HL-60 (cell line): ENCODE data around the gene SFI1.

ENCODE experiments used
- DNase-seq, 2 experiments: peaks; one replicate each; pipeline ENCODE4 v3.0.0-alpha.2; 2010 to 2020; ENCODE audit warnings: low read depth in 1 of 2, low spot score in 1 of 2
- H3K27ac ChIP-seq: fragments of 250-450 bp; sonication (Bioruptor Pico); replicated peaks from 2 replicates; pipeline ENCODE4 v1.5.1; 2020; ENCODE audit warnings: mild to moderate bottlenecking, moderate library complexity
- H3K27me3 ChIP-seq: fragments of 250-450 bp; sonication (Bioruptor Pico); 2 replicates; pipeline ENCODE4 v1.5.1; 2021; ENCODE audit warnings: mild to moderate bottlenecking, moderate library complexity; ENCODE audit not compliant: insufficient read depth, poor library complexity, severe bottlenecking
- H3K4me3 ChIP-seq: replicated peaks from 2 replicates; pipeline ENCODE4 v1.5.1; 2011; ENCODE audit warnings: mild to moderate bottlenecking, control low read depth, low read length; ENCODE audit not compliant: insufficient read depth
- CTCF ChIP-seq: IDR thresholded peaks from one replicate; pipeline ENCODE4 v1.5.1; 2011; ENCODE audit warnings: low read length, control low read depth, inconsistent platforms; ENCODE audit not compliant: insufficient read depth
- GABPA ChIP-seq: IDR thresholded peaks from 2 replicates; pipeline ENCODE4 v1.6.1; 2012; ENCODE audit warnings: low read depth
- POLR2AphosphoS5 ChIP-seq: IDR thresholded peaks from 2 replicates; pipeline ENCODE4 v1.6.1; 2012; ENCODE audit warnings: low read depth
- SPI1 ChIP-seq: IDR thresholded peaks from 2 replicates; pipeline ENCODE4 v1.6.1; 2012; ENCODE audit warnings: low read depth, mild to moderate bottlenecking, borderline replicate concordance
- TF ChIP-seq, protein P1 (sequence below): IDR thresholded peaks from 2 replicates; pipeline ENCODE4 v1.6.1; 2012; ENCODE audit warnings: low read depth; ENCODE audit not compliant: insufficient replicate concordance

Gene SFI1

GRCh38 chr22:31569126-31569525, 72.8 kb downstream of the SFI1 start:
- DNase-seq, result peak in 1 of 2 experiments; percentile 23
- Histone ChIP-seq H3K27me3 (no peaks in the 10 kb centered on the region), H3K27ac (no peak overlapping the region), H3K4me3 (no peak overlapping the region)
- TF ChIP-seq, protein P1, sequence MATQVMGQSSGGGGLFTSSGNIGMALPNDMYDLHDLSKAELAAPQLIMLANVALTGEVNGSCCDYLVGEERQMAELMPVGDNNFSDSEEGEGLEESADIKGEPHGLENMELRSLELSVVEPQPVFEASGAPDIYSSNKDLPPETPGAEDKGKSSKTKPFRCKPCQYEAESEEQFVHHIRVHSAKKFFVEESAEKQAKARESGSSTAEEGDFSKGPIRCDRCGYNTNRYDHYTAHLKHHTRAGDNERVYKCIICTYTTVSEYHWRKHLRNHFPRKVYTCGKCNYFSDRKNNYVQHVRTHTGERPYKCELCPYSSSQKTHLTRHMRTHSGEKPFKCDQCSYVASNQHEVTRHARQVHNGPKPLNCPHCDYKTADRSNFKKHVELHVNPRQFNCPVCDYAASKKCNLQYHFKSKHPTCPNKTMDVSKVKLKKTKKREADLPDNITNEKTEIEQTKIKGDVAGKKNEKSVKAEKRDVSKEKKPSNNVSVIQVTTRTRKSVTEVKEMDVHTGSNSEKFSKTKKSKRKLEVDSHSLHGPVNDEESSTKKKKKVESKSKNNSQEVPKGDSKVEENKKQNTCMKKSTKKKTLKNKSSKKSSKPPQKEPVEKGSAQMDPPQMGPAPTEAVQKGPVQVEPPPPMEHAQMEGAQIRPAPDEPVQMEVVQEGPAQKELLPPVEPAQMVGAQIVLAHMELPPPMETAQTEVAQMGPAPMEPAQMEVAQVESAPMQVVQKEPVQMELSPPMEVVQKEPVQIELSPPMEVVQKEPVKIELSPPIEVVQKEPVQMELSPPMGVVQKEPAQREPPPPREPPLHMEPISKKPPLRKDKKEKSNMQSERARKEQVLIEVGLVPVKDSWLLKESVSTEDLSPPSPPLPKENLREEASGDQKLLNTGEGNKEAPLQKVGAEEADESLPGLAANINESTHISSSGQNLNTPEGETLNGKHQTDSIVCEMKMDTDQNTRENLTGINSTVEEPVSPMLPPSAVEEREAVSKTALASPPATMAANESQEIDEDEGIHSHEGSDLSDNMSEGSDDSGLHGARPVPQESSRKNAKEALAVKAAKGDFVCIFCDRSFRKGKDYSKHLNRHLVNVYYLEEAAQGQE, result no peak
- no peak for TF ChIP-seq CTCF
- no peak for TF ChIP-seq POLR2AphosphoS5
- no peak for TF ChIP-seq GABPA
- TF ChIP-seq SPI1, result no peak

GRCh38 chr22:31572939-31573338, 76.6 kb downstream of the SFI1 start:
- Histone ChIP-seq H3K4me3 (no peak overlapping the region), H3K27ac (no peak overlapping the region), H3K27me3 (no peaks in the 10 kb centered on the region)
- TF ChIP-seq SPI1 (no peak), POLR2AphosphoS5 (no peak), CTCF (no peak), GABPA (no peak)
- TF ChIP-seq, protein P1, result no peak
- no peak for DNase-seq

GRCh38 chr22:31574055-31574670, 77.8 kb downstream of the SFI1 start:
- Histone ChIP-seq H3K4me3 (no peak overlapping the region), H3K27me3 (no peaks in the 10 kb centered on the region), H3K27ac (no peak overlapping the region)
- DNase-seq, result no peak
- no peak for TF ChIP-seq CTCF
- no peak for TF ChIP-seq GABPA
- TF ChIP-seq, protein P1, result no peak
- no peak for TF ChIP-seq SPI1
- no peak for TF ChIP-seq POLR2AphosphoS5
